Stomach (tissue), 9 donors: Measurements from ENCODE around the gene KCTD16. TPM values are rescaled to one million over a fixed set of nuclear protein-coding genes. Genes with fewer than 3 reads are reported as not detected.

Experiments used
- DNase-seq, 2 donors: peaks; one replicate each; pipeline versions ENCODE4 v3.0.0 to v3.0.0-alpha.2; 2013 to 2019
- H3K27ac ChIP-seq, 5 donors: fragments of 200-600 bp in 4 of 5; sonication (generic) in 4 of 5; one replicate each; pipeline ENCODE4 v1.5.1; 2013 to 2019; ENCODE audit warnings: mild to moderate bottlenecking in 1 of 5, moderate library complexity in 1 of 5
- H3K27me3 ChIP-seq, 3 donors: fragments of 200-600 bp; sonication (generic); one replicate each; pipeline ENCODE4 v1.5.1; 2017 to 2019; ENCODE audit warnings: mixed run types in 1 of 3
- H3K36me3 ChIP-seq, 4 donors: fragments of 200-600 bp; sonication (generic); 1 replicate in 3 of 4; 2 replicates in 1 of 4; pipeline ENCODE4 v1.5.1; 2016 to 2019
- H3K4me1 ChIP-seq, 4 donors: fragments of 200-600 bp; sonication (generic); one replicate each; pipeline ENCODE4 v1.5.1; 2016 to 2019
- H3K4me3 ChIP-seq, 4 donors: fragments of 200-600 bp; sonication (generic) in 3 of 4; one replicate each; pipeline ENCODE4 v1.5.1; 2016 to 2019; ENCODE audit warnings: mild to moderate bottlenecking in 1 of 4
- H3K9me3 ChIP-seq, 4 donors: fragments of 200-600 bp; sonication (generic); one replicate each; pipeline ENCODE4 v1.5.1; 2016 to 2019
- EP300 ChIP-seq: sonication (generic); formaldehyde crosslinking; IDR thresholded peaks from one replicate; pipeline ENCODE4 v1.6.1; 2017; ENCODE audit warnings: antibody characterized with exemption
- POLR2A ChIP-seq, 4 donors: fragments of 450-650 bp; IDR thresholded peaks; one replicate each; pipeline ENCODE4 v1.6.1; 2016; ENCODE audit warnings: antibody characterized with exemption in 4 of 4, control low read depth in 2 of 4, mild to moderate bottlenecking in 1 of 4, moderate library complexity in 1 of 4
- POLR2AphosphoS5 ChIP-seq, 3 donors: sonication (generic); formaldehyde crosslinking; IDR thresholded peaks; one replicate each; pipeline ENCODE4 v1.6.1; 2016; ENCODE audit warnings: antibody characterized with exemption in 3 of 3
- WGBS, 5 donors: extraction: QIAGEN DNeasy Blood & Tissue Kit in 3 of 5; methylation state at CpG; one replicate each; pipeline versions ENCODE4 v1.1.5 to v1.1.7; 2013 to 2018; 5-methylcytosine and 5-hydroxymethylcytosine counted together
- intact Hi-C: fragments of 100-400 bp; cut with DNase I; formaldehyde crosslinking; loops from one replicate; pipeline ENCODE4 v1.15.1; 2023; ENCODE audit warnings: low total_unique reads
- polyA plus RNA-seq, 3 donors: library from polyadenylated mRNA; stranded (reverse); fragments of 200-250 nt; gene quantifications; one replicate each; pipeline ENCODE4 v1.2.3, GENCODE V29; 2013
- total RNA-seq, 5 donors: library from RNA; depleted of rRNA; stranded (reverse); fragments of >200 nt; gene quantifications; one replicate each; pipeline versions ENCODE4 v1.1.0 to v1.2.3, GENCODE V29; 2014 to 2016
- TF ChIP-seq, protein P1 (sequence below), 7 experiments: fragments of 450-650 bp in 4 of 7; fragments of 200-600 bp in 3 of 7; sonication (generic) in 3 of 7; IDR thresholded peaks; one replicate each; pipeline ENCODE4 v1.5.1; 2016 to 2019; ENCODE audit warnings: antibody characterized with exemption in 7 of 7, control low read depth in 2 of 7, mild to moderate bottlenecking in 1 of 7
- donor health status: healthy with polysubstance abuse.
- donor health status: Bipolar disorder and iron deficiency.
- donor health status: healthy.

Gene KCTD16
- total and polyA plus RNA-seq, 8 donors = under 0.01 to 1.8 (median under 0.01) TPM; not detected in 4

DNA sequence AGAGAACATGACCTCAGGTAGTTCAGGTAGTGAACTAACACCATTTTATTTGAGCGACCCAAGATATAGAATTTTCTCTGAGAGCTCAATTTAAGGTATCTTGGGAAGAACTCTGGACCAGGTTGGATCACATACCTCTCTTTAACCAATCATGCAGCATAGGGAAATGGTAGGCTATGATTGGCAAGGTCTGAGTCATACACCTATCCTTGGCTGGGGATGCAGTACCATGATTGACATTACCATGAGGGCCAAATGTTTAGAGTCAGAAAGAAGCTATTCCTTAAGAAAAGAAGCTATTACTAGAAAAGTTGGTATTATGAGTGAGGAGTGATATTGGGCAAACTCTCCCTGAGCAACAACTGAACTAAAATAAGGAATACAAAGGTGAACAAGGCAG is 258.7 kb downstream of the KCTD16 start:
- Histone ChIP-seq H3K4me3 (no peak overlapping the region), H3K36me3 (no peaks in the 10 kb centered on the region), H3K27ac (no peak overlapping the region), H3K27me3 (no peaks in the 10 kb centered on the region), H3K4me1 (no peaks in the 10 kb centered on the region), H3K9me3 (no peaks in the 10 kb centered on the region)
- DNase-seq = no peak
- no peak for TF ChIP-seq EP300
- intact Hi-C loops = no loop called here
- WGBS, 5 donors = 70 to 94% (median 88%) methylated on average over 1 of the region's 1 CpG

DNA sequence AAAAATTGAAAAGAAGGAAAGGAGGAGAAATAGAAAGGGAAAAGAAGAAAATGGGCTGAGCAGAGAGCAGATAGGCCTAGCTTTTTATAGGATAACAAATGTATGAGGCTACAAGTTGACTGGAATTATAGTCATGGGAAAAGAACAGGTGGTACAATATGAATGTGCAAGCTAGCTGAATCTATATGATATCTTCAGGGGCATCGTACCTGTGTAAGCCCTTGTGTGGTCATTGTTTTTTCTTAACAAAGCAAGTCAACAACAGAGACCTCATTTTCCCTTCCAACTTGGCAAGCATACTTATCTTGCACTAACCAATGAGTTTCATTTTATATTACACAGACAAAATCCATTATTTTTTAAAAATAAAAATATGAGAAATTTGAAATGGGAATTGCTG is 259.2 kb downstream of the KCTD16 start:
- no peak overlapping the region for H3K4me3 ChIP-seq
- intact Hi-C loops = no loop called here
- no peaks in the 10 kb centered on the region for H3K36me3 ChIP-seq
- no peak for TF ChIP-seq EP300
- TF ChIP-seq POLR2AphosphoS5 (IDR thresholded peaks at IDR 0.05) = no peak
- TF ChIP-seq POLR2A (IDR thresholded peaks at IDR 0.05) = no peak
- TF ChIP-seq, protein P1, sequence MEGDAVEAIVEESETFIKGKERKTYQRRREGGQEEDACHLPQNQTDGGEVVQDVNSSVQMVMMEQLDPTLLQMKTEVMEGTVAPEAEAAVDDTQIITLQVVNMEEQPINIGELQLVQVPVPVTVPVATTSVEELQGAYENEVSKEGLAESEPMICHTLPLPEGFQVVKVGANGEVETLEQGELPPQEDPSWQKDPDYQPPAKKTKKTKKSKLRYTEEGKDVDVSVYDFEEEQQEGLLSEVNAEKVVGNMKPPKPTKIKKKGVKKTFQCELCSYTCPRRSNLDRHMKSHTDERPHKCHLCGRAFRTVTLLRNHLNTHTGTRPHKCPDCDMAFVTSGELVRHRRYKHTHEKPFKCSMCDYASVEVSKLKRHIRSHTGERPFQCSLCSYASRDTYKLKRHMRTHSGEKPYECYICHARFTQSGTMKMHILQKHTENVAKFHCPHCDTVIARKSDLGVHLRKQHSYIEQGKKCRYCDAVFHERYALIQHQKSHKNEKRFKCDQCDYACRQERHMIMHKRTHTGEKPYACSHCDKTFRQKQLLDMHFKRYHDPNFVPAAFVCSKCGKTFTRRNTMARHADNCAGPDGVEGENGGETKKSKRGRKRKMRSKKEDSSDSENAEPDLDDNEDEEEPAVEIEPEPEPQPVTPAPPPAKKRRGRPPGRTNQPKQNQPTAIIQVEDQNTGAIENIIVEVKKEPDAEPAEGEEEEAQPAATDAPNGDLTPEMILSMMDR (IDR thresholded peaks at IDR 0.05) = no peak
- H3K9me3 ChIP-seq = no peaks in the 10 kb centered on the region
- no peak overlapping the region for H3K27ac ChIP-seq
- no peaks in the 10 kb centered on the region for H3K4me1 ChIP-seq
- no peaks in the 10 kb centered on the region for H3K27me3 ChIP-seq
- 63 to 80% (median 71%) methylated on average over 1 of the region's 1 CpG for WGBS, 5 donors
- no peak for DNase-seq

DNA sequence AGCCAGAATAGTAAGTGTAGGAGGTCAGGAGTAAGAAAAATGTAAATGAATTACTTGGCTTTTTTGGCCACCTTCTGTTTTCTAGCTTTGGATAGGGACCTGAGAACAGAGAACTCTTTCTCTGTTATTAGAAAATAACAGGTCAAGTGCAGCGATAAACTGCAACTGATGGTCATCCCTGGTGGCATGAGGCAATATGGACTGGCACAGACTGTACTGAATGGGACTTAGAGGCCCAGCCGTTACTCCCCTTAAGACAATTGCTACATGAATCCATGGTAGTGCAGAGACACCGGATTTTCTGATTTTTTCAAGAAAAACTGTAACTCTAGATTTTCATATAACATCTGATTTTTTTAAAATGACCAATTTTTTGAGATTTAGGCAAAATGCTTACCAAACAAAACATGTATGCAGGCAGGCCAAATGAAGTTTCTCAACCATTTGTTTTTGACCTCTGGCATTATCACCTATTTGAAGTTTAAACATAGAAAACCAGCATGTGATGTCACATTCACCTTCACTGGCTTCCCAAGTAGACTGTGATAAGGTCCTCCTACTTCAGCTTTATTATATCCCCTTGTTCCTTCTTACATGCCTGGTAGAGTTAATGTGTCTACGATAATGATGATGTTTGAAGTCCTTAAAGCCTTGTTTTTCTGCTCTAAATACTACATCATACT is 262.6 kb downstream of the KCTD16 start:
- Histone ChIP-seq H3K4me1 (no peaks in the 10 kb centered on the region), H3K36me3 (no peaks in the 10 kb centered on the region), H3K27me3 (no peaks in the 10 kb centered on the region), H3K9me3 (no peaks in the 10 kb centered on the region), H3K27ac (no peak overlapping the region), H3K4me3 (no peak overlapping the region)
- TF ChIP-seq, protein P1 (IDR thresholded peaks at IDR 0.05) = no peak
- no peak for TF ChIP-seq POLR2AphosphoS5 (IDR thresholded peaks at IDR 0.05)
- 81 to 91% (median 90%) methylated on average over 4 of the region's 4 CpGs for WGBS, 5 donors
- peak in 1 of 2 donors; percentile 14 for DNase-seq
- intact Hi-C loops = no loop called here

DNA sequence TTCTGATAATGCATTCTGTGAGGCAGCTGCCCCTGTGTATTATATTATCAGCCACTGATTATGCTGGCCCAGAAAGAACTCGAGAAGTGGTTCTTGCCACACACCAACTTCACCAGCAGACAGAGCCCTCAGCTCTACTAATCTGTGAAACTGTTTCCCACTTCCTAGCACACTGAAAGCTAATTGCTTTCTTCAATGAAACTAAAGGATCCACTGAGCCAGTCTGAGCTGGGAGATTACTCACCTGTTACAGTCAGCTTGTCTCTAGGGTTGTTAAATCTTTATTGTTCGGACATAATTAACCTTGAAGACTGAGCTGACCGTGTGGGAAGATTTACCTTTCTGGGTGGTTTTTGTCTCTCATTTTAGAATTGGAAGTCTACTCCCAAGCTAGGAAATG is 263.2 kb downstream of the KCTD16 start:
- TF ChIP-seq, protein P1 (IDR thresholded peaks at IDR 0.05) = no peak
- no peak for TF ChIP-seq EP300
- no peak for TF ChIP-seq POLR2AphosphoS5 (IDR thresholded peaks at IDR 0.05)
- no peak for TF ChIP-seq POLR2A (IDR thresholded peaks at IDR 0.05)
- H3K9me3 ChIP-seq = no peaks in the 10 kb centered on the region
- no peaks in the 10 kb centered on the region for H3K27me3 ChIP-seq
- no peak overlapping the region for H3K4me3 ChIP-seq
- intact Hi-C loops = no loop called here
- H3K4me1 ChIP-seq = no peaks in the 10 kb centered on the region
- no peaks in the 10 kb centered on the region for H3K36me3 ChIP-seq
- H3K27ac ChIP-seq = no peak overlapping the region
- 56 to 71% (median 67%) methylated on average over 3 of the region's 3 CpGs for WGBS, 5 donors
- DNase-seq = peak in 1 of 2 donors; percentile 10

DNA sequence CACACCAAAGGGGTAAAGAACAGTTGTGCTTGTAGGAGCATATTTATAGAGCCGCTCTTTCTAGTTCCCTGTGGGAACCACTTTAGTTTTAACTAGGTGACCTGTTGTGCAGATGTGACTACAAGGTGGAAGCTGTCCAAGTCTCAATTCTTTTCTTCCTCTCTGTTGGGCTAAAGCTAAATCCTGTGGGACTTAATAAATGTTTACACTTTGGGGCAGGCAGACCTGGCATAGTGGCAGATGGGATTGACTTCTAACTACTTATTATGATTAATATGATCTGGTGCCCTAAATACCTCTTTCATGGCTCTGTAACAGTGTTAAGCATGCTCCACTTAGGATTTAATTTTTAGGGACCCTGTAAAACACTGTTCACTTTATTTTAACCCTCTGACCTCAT is 265.3 kb downstream of the KCTD16 start:
- no peak overlapping the region for H3K4me3 ChIP-seq
- WGBS, 5 donors = 48 to 61% (median 57%) methylated on average over 1 of the region's 1 CpG

More for the DNA sequence above, 265.3 kb downstream of the KCTD16 start:
- intact Hi-C loops = no loop called here
- Histone ChIP-seq H3K4me1 (no peaks in the 10 kb centered on the region), H3K9me3 (peaks cover 0 to 5% (median 0%) of the 10 kb centered on the region in 4 donors), H3K27ac (no peak overlapping the region), H3K36me3 (no peaks in the 10 kb centered on the region), H3K27me3 (no peaks in the 10 kb centered on the region)
- peak in 1 of 2 donors; percentile 28 for DNase-seq
- TF ChIP-seq EP300 = no peak
- TF ChIP-seq, protein P1 (IDR thresholded peaks at IDR 0.05) = no peak
- TF ChIP-seq POLR2A (IDR thresholded peaks at IDR 0.05) = no peak
- TF ChIP-seq POLR2AphosphoS5 (IDR thresholded peaks at IDR 0.05) = no peak
